Hematopoietic multipotent progenitor cell (in vitro differentiated cells): Measurements from ENCODE around the gene CLASP1. TPM values are rescaled to one million over a fixed set of nuclear protein-coding genes. Genes with fewer than 3 reads are reported as not detected.
"Not testable (repeated sequence)": the region's sequence is repeated elsewhere in the genome, so short reads cannot be mapped to it uniquely, and the experiment has no call there.

Experiments used
- DNase-seq, 3 donors: peaks; one replicate each; pipeline ENCODE4 v3.0.0-alpha.2; 2011 to 2015; ENCODE audit warnings: low read depth in 2 of 3, low spot score in 2 of 3
- total RNA-seq: library from RNA; depleted of rRNA; stranded (reverse); fragments of >200 nt; gene quantifications from one replicate; pipeline ENCODE4 v1.2.3, GENCODE V29; 2012

Gene CLASP1
- total RNA-seq, 1 donor: 40.1 TPM

DNA sequence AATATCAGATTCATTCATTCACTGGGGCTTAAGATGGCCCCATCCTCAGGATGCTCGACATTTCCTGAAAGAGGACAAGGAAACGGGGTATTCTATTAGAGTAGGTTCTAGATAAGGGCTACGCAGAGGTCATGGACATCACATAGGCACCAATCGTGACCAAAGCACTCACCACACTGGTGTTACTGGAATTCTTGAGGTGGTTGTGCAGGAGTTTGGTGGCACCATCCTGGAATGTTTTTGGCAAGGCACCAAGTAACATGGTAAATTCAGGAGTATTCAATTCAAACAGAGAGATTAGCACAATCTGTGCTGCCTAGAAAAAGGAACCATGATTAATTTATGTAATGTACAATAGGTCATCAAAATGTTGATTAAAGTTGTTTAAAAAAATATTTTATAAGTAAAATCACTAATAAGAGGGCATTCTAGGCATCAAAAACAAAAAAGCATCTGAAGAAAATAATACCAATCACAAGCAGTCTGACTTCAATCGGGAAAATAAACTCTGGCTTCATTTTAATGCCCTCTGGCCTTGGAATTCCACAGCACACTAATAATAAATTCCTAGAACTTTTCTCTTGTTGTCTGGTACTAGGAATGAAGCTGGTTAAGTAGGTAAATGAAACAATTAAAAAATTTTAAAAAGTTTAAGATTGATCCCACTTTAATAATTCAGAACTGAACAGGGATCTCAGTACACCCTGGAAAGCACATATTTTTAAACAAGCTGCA lies 261.5 kb downstream of the CLASP1 start:
- no peak for DNase-seq

DNA sequence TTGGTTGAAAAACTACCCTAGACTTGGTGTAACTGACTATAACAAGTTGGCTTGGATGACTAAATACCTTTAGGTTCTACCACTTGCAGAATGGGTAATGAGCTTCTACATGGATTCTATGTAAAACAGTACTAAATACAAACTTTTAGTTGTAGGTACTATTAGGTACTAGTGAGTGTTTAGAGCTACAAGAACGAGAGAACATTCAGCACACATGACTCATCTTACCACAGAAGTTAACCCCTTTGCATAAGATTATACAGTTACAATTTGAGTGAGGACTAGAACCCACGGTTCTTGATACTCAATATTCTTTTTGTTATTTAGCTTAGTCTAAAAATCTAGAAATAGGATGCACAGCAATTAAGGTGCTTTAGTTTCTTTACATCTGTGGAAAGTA lies 262.6 kb downstream of the CLASP1 start:
- DNase-seq: no peak

- no peak for DNase-seq
Observed at GRCh38 chr2:121386102-121386501, 263.2 kb downstream of the CLASP1 start.

DNA sequence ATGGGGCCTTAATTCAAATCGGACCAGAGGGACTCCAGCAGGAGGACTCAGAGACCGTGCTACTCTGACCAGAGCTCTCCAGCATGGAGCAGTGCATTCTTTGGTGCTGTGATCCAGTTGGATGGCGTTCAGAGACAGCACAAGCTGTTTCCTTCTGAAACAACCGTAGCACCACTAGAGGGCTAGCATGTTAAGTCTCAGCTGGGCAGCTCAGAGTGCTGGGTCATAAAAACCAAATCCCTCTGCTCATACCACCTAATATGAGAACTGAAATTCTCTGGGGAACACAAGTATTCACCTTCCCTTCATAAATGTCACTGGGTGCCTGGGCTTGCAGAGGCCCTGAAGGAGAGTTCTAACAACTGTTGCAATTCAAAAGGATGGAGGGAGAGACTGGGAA lies 266.5 kb downstream of the CLASP1 start:
- no peak for DNase-seq

- peak in 1 of 3 donors; percentile 22 for DNase-seq
Observed at GRCh38 chr2:121377646-121378045, 271.6 kb downstream of the CLASP1 start.

GRCh38 chr2:121376535-121377250 lies 272.6 kb downstream of the CLASP1 start:
- no peak for DNase-seq

- no peak for DNase-seq
Observed at GRCh38 chr2:121375621-121376159, 273.6 kb downstream of the CLASP1 start.

- not testable (repeated sequence) for DNase-seq
Observed at GRCh38 chr2:121374412-121375075, 274.7 kb downstream of the CLASP1 start.

- no peak for DNase-seq
Observed at GRCh38 chr2:121372721-121373353, 276.4 kb downstream of the CLASP1 start.

DNA sequence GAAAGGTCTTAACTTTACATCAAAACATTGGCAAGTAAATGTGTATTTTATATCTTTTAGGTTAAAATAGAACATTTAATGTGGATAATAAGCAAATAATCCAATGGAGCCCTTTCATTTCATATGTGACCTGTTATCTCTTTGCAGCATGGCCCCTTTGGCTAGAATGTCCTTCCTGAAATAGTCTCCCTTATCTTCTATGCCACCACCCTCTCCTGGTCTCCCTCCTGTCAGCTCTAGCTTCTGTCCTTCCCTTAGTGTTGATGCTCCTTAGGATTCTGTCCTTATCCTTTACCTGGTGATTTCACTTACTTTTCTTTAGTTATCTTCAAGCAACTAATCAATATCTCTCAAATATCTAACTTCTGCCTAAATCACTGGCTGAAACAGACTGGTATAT lies 277.2 kb downstream of the CLASP1 start:
- DNase-seq: no peak

DNA sequence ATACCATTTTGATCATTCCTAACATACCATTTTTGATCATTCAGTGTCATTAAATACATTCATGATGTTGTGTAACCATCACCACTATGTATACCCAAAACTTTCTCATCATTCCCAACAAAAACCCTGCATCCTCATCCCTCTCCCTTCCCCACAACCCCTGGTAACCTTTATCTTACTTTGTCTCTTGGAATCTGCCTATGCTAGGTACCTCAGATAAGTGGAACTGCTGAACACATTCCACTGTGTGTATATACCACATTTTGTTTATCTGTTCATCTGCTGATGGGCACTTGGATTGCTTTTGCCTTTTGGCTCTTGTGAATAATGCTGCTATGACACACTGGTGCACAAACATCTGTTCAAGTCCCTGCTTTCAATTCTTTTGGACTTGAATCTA lies 280.4 kb downstream of the CLASP1 start:
- DNase-seq: no peak

DNA sequence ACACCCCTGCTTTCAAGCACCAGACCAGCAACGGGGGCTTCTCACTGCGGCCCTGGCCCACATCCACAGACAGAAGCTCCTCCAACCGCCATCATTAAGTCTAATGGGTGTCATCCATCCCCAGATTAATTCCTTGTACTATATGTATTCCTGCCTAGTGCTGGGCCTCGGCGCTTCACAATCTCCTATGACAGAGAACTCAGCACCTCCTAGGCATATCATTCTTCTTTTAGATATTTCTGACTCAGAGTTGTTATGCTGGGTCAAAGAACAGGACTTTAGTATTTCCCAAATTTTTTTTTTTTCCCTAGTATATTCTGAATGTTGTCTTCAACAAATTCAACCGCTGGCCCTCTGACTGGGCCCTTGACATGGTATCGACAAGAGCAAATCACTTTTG lies 281.1 kb downstream of the CLASP1 start:
- DNase-seq: no peak

DNA sequence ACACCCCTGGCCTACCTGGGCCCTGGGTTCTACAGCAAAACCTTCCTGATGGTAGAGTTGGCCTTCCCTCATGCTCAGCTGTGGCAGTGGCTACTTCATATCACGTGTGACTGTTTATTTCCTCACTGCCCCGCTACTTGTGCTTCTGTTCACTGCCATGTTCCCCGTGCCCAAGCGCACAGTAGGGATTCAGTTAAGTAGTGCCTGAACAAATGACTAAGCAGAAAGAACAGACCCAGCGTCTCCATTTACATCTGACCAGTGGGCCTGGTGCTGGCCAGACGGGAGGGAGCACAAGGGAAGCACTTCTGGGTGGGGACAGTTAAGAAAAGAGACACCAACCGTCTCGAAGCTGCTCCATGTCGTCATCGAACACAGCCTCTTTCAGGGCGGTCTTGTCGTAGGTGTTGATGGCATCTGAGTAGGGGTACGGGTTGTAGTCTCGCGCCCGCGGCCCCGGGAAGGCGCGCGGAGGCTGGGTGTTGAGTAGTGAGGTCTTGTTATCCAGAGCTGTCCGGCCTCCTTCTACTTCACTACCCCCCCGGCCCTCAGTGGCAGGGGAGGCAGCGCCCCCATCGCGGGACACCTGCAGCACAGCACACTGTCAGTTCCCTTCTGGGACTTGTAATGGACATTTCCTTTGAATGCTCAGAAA lies 281.9 kb downstream of the CLASP1 start:
- DNase-seq: no peak

GRCh38 chr2:121366040-121366439 lies 283.2 kb downstream of the CLASP1 start:
- DNase-seq: no peak

DNA sequence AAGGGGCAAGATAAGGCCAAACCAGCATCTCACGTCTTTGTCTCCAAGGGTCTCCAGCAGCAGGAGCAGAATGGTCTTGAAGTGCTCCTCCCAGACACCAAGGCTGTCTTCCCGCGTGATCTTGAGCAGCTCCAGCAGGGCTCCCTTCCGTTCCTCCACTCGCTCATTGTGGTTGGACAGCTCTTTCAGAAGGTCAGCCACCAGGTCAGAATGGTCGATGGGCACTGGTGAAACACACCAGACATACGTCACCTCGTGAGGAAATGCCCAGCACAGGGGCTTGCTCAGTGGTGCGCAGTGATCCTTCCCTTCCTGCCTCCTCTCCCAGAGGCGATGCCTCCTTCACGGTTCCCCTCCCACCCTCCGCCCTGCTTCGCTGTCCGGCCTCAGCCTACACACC lies 284.2 kb downstream of the CLASP1 start:
- DNase-seq: no peak

- no peak for DNase-seq
Observed at GRCh38 chr2:121363632-121364420, 285.4 kb downstream of the CLASP1 start.

GRCh38 chr2:121362774-121363173 lies 286.5 kb downstream of the CLASP1 start:
- DNase-seq: no peak

GRCh38 chr2:121362226-121362625 lies 287.0 kb downstream of the CLASP1 start:
- DNase-seq: no peak

DNA sequence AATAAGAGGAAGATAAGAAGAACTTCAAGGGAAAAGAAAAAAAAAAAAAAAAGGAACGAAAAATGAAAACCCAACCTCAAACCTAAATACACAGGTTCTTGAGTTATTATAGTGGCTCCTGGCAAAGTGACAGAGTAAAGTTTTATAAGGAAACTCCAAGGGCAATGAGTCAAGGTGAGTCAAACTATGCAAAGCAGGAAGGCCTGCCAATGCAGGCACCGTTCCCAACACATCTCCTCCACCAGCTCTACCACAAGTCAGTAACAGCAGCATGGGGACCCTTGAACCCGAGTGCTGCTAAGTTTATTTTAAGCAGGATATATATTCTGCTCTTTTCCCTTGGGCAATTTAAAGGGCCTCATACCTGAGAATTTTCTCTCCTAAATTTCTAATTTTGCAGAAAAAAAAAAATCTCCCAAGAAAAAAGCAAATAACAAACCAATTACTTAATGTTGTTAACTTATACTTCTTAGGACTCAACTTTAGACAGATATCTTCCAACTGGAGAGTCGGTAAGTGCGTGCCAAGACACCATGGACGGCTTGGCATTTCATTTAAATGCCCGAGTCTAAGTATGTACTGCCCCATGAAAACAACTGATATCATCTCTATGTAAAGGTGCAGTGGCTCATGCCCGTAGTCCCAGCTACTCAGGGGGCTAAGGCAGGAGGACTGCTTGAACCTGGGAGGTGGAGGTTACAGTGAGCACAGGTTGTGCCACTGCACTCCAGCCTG lies 288.5 kb downstream of the CLASP1 start:
- no peak for DNase-seq
